OCI-LY7 (cell line): ENCODE data around the gene CRABP2. TPM values are rescaled to one million over a fixed set of nuclear protein-coding genes. Genes with fewer than 3 reads are reported as not detected.
A peak's percentile ranks its signal among the peaks of the same experiment; 100 is the strongest.

Experiments
- BruUV-seq: library from RNA; stranded (reverse); fragments of 400-500 nt; replicated peaks from 2 replicates; lab custom pipeline; 2021; lab: Mats Ljungman, UMichigan
- CTCF ChIA-PET: fragments of 300-600 bp; sonication (Branson Sonifier 250); formaldehyde crosslinking; loops from one replicate; lab custom pipeline; 2022; ENCODE audit warnings: antibody characterized with exemption; ENCODE audit not compliant: unreplicated experiment; lab: Charles Lee
- POLR2A ChIA-PET: fragments of 300-600 bp; sonication (Branson Sonifier 250); formaldehyde crosslinking; loops from one replicate; lab custom pipeline; 2022; ENCODE audit warnings: antibody characterized with exemption; lab: Charles Lee
- DNase-seq: peaks from one replicate; pipeline ENCODE4 v3.0.0-alpha.2; 2015; ENCODE audit warnings: low spot score
- H2AFZ ChIP-seq: fragments of 200-600 bp; sonication (generic), shearing (Covaris generic); 2 replicates; pipeline ENCODE4 v1.6.1; 2014; ENCODE audit warnings: mild to moderate bottlenecking, antibody characterized with exemption, low read length, moderate library complexity
- H3K27ac ChIP-seq: fragments of 200-600 bp; sonication (generic); 2 replicates; pipeline ENCODE4 v1.5.1; 2014; ENCODE audit warnings: mixed run types, low read depth, mild to moderate bottlenecking, moderate library complexity, low read length, inconsistent platforms; ENCODE audit not compliant: poor library complexity, severe bottlenecking
- H3K36me3 ChIP-seq: fragments of 200-600 bp; sonication (generic); 2 replicates; pipeline ENCODE4 v1.6.1; 2014; ENCODE audit warnings: mild to moderate bottlenecking, antibody characterized with exemption, low read length, moderate library complexity, mixed read lengths; ENCODE audit not compliant: insufficient read depth
- H3K4me1 ChIP-seq: fragments of 200-600 bp; sonication (generic); 2 replicates; pipeline ENCODE4 v1.5.1; 2014; ENCODE audit warnings: mild to moderate bottlenecking, low read length; ENCODE audit not compliant: insufficient read depth, poor library complexity, severe bottlenecking
- H3K4me2 ChIP-seq: fragments of 200-600 bp; sonication (generic); 2 replicates; pipeline ENCODE4 v1.6.1; 2014; ENCODE audit warnings: mild to moderate bottlenecking, low read length
- H3K4me3 ChIP-seq: fragments of 200-600 bp; sonication (generic); 2 replicates; pipeline ENCODE4 v1.5.1; 2014; ENCODE audit warnings: mild to moderate bottlenecking, low read depth, low read length; ENCODE audit not compliant: poor library complexity, severe bottlenecking
- H3K79me2 ChIP-seq: fragments of 200-600 bp; sonication (generic); 2 replicates; pipeline ENCODE4 v1.6.1; 2016; ENCODE audit warnings: low read depth, mild to moderate bottlenecking, low read length, moderate library complexity, mixed read lengths; ENCODE audit not compliant: insufficient read depth
- H3K9me2 ChIP-seq: fragments of 200-600 bp; sonication (generic); 2 replicates; pipeline ENCODE4 v1.6.1; 2016; ENCODE audit warnings: mild to moderate bottlenecking, low read length, mixed read lengths; ENCODE audit not compliant: insufficient read depth
- H3K9me3 ChIP-seq: fragments of 200-600 bp; sonication (generic); 2 replicates; pipeline ENCODE4 v1.6.1; 2014; ENCODE audit warnings: mild to moderate bottlenecking, mixed run types, low read length, mixed read lengths
- H4K20me1 ChIP-seq: fragments of 200-600 bp; sonication (generic); 2 replicates; pipeline ENCODE4 v1.6.1; 2014; ENCODE audit warnings: mild to moderate bottlenecking, antibody characterized with exemption, low read length, moderate library complexity, mixed read lengths; ENCODE audit not compliant: insufficient read depth
- CTCF ChIP-seq: fragments of 200-600 bp; sonication (generic); conservative IDR thresholded peaks from 2 replicates; pipeline ENCODE4 v1.5.1; 2014; ENCODE audit warnings: mild to moderate bottlenecking, antibody characterized with exemption, low read length, moderate library complexity, mixed read lengths
- EZH2phosphoT487 ChIP-seq: fragments of 200-600 bp; sonication (generic); IDR thresholded peaks from 2 replicates; pipeline ENCODE4 v1.6.1; 2018; ENCODE audit warnings: low read depth, borderline replicate concordance, mild to moderate bottlenecking, mixed run types, antibody characterized with exemption, low read length, moderate library complexity, mixed read lengths
- intact Hi-C: fragments of 100-400 bp; cut with micrococcal nuclease; formaldehyde crosslinking; loops from one replicate; pipeline ENCODE4 v1.10.0; 2022; ENCODE audit not compliant: unreplicated experiment
- total RNA-seq, 2 experiments: library from RNA; depleted of rRNA in 1 of 2; stranded (reverse); fragments of >200 nt in 1 of 2; shearing (Covaris generic) in 1 of 2; gene quantifications; 2 replicates each; pipeline ENCODE4 v1.2.3, GENCODE V29; 2014 to 2022

Gene CRABP2
- total RNA-seq, 2 experiments from 2014 or later: 2.1 to 2.8 TPM

GRCh38 chr1:156659988-156660751 is 45.2 kb downstream of the CRABP2 start:
- TF ChIP-seq CTCF (peak; percentile 99), EZH2phosphoT487 (no peak)
- H3K79me2 ChIP-seq: no peaks in the 10 kb centered on the region
- H3K4me1 ChIP-seq: peaks cover 62% of the 10 kb centered on the region
- CTCF ChIA-PET: interaction anchor here (1.3 kb wide), 2 partner anchors 18 to 33 kb away, joined by 6 read pairs; no protein-coding TSS in a partner anchor
- DNase-seq: peak; percentile 96
- H3K9me3 ChIP-seq: no peaks in the 10 kb centered on the region
- no peak overlapping the region for H2AFZ ChIP-seq
- H3K4me3 ChIP-seq: no peak overlapping the region
- H3K27ac ChIP-seq: no peak overlapping the region
- BruUV-seq: no TSS peak
- H4K20me1 ChIP-seq: 0 out of 2 replicates have a peak, but pooled peaks cover 4% of the 10 kb centered on the region
- intact Hi-C loops: loop anchor here (1.0 kb wide), 1 partner anchor 18 kb away; no protein-coding TSS in a partner anchor
- H3K36me3 ChIP-seq: no peaks in the 10 kb centered on the region
- POLR2A ChIA-PET: interaction anchor here (0.5 to 0.9 kb wide), 2 partner anchors 33 to 202 kb away, joined by 3 to 4 read pairs; no protein-coding TSS in a partner anchor
- no peaks in the 10 kb centered on the region for H3K9me2 ChIP-seq
- H3K4me2 ChIP-seq: peak overlapping the region; percentile 9; the same call in 1 of the 2 replicates

GRCh38 chr1:156659661-156659987 is 45.8 kb downstream of the CRABP2 start:
- Histone ChIP-seq H3K9me2 (no peaks in the 10 kb centered on the region), H4K20me1 (0 out of 2 replicates have a peak, but pooled peaks cover 4% of the 10 kb centered on the region), H2AFZ (no peak overlapping the region), H3K27ac (no peak overlapping the region), H3K4me1 (peaks cover 57% of the 10 kb centered on the region), H3K79me2 (no peaks in the 10 kb centered on the region), H3K4me2 (no peak overlapping the region), H3K9me3 (no peaks in the 10 kb centered on the region), H3K4me3 (no peak overlapping the region), H3K36me3 (no peaks in the 10 kb centered on the region)
- intact Hi-C loops: no loop called here
- TF ChIP-seq EZH2phosphoT487 (no peak), CTCF (no peak)
- BruUV-seq: no TSS peak
- no peak for DNase-seq
- POLR2A ChIA-PET: interaction anchor here (0.5 to 0.9 kb wide), 3 partner anchors 32 to 202 kb away, joined by 3 to 11 read pairs (median 4); no protein-coding TSS in a partner anchor
- CTCF ChIA-PET: interaction anchor here (0.6 kb wide), 1 partner anchor 220 kb away, joined by 3 read pairs; no protein-coding TSS in a partner anchor
